Neuronal stem cell (in vitro differentiated cells): ENCODE measurements around the gene TMEM198.

ENCODE experiments used
- DNase-seq: peaks from one replicate; pipeline ENCODE4 v3.0.0-alpha.2; 2013; ENCODE audit warnings: low spot score
- H2AFZ ChIP-seq: one replicate; pipeline ENCODE4 v1.6.1; 2013; ENCODE audit warnings: mild to moderate bottlenecking, low read length, inconsistent platforms
- H2AK5ac ChIP-seq: 2 replicates; pipeline ENCODE4 v1.6.1; 2013; ENCODE audit warnings: low read depth, mild to moderate bottlenecking, inconsistent platforms, low read length, moderate library complexity, mixed read lengths
- H2BK120ac ChIP-seq: 2 replicates; pipeline ENCODE4 v1.6.1; 2013; ENCODE audit warnings: low read depth, mild to moderate bottlenecking, inconsistent platforms, low read length, moderate library complexity, mixed read lengths
- H2BK12ac ChIP-seq: one replicate; pipeline ENCODE4 v1.6.1; 2013; ENCODE audit warnings: low read length, inconsistent platforms
- H2BK15ac ChIP-seq: 2 replicates; pipeline ENCODE4 v1.6.1; 2013; ENCODE audit warnings: mild to moderate bottlenecking, low read length, inconsistent platforms, mixed read lengths
- H2BK5ac ChIP-seq: one replicate; pipeline ENCODE4 v1.6.1; 2013; ENCODE audit warnings: inconsistent platforms, mild to moderate bottlenecking, low read length, moderate library complexity
- H3K14ac ChIP-seq: one replicate; pipeline ENCODE4 v1.6.1; 2013; ENCODE audit warnings: low read length, inconsistent platforms
- H3K18ac ChIP-seq: 2 replicates; pipeline ENCODE4 v1.6.1; 2013; ENCODE audit warnings: low read length, inconsistent platforms
- H3K23ac ChIP-seq: 2 replicates; pipeline ENCODE4 v1.6.1; 2013; ENCODE audit warnings: low read depth, mild to moderate bottlenecking, mixed read lengths, low read length, inconsistent platforms; ENCODE audit not compliant: poor library complexity
- H3K27ac ChIP-seq: replicated peaks from 3 replicates; pipeline ENCODE4 v1.5.1; 2013; ENCODE audit warnings: low read length, inconsistent platforms
- H3K27me3 ChIP-seq, 3 experiments: 2 replicates each; pipeline ENCODE4 v1.6.1; 2013; ENCODE audit warnings: low read length in 3 of 3, mild to moderate bottlenecking in 2 of 3, inconsistent platforms in 1 of 3, low read depth in 1 of 3, mixed read lengths in 1 of 3, moderate library complexity in 1 of 3; ENCODE audit not compliant: control insufficient read depth in 3 of 3, insufficient read depth in 3 of 3
- H3K36me3 ChIP-seq, 2 donors: replicated peaks in 1 of 2; 2 replicates each; pipeline ENCODE4 v1.6.1; 2013; ENCODE audit warnings: low read length in 2 of 2; ENCODE audit not compliant: control insufficient read depth in 2 of 2, insufficient read depth in 2 of 2
- H3K4ac ChIP-seq: 2 replicates; pipeline ENCODE4 v1.6.1; 2013; ENCODE audit warnings: inconsistent platforms, mild to moderate bottlenecking, low read length, moderate library complexity
- H3K4me1 ChIP-seq, 2 donors: 1 replicate in 1 of 2; 2 replicates in 1 of 2; pipeline ENCODE4 v1.6.1; 2013; ENCODE audit warnings: low read length in 2 of 2, low read depth in 1 of 2; ENCODE audit not compliant: control insufficient read depth in 2 of 2, insufficient read depth in 1 of 2
- H3K4me2 ChIP-seq: one replicate; pipeline ENCODE4 v1.6.1; 2013; ENCODE audit warnings: mild to moderate bottlenecking, low read length, inconsistent platforms; ENCODE audit not compliant: insufficient read depth, poor library complexity, severe bottlenecking
- H3K4me3 ChIP-seq, 2 donors: 2 replicates each; pipeline ENCODE4 v1.5.1; 2013; ENCODE audit warnings: low read length in 2 of 2, mild to moderate bottlenecking in 2 of 2, inconsistent platforms in 1 of 2, moderate library complexity in 1 of 2
- H3K79me1 ChIP-seq: one replicate; pipeline ENCODE4 v1.6.1; 2013; ENCODE audit warnings: low read depth, mild to moderate bottlenecking, inconsistent platforms, low read length, moderate library complexity
- H3K9ac ChIP-seq: one replicate; pipeline ENCODE4 v1.6.1; 2013; ENCODE audit warnings: mild to moderate bottlenecking, low read depth, low read length, inconsistent platforms; ENCODE audit not compliant: poor library complexity
- H3K9me3 ChIP-seq, 2 donors: replicated peaks in 1 of 2; 2 replicates each; pipeline versions ENCODE3 to v1.6.1; 2013; ENCODE audit warnings: low read length in 2 of 2, mild to moderate bottlenecking in 2 of 2, inconsistent platforms in 1 of 2, low read depth in 1 of 2, mixed read lengths in 1 of 2, moderate library complexity in 1 of 2; ENCODE audit not compliant: control insufficient read depth in 2 of 2, insufficient read depth in 1 of 2
- H4K8ac ChIP-seq: one replicate; pipeline ENCODE4 v1.6.1; 2013; ENCODE audit warnings: low read depth, mild to moderate bottlenecking, inconsistent platforms, low read length, moderate library complexity
- H4K91ac ChIP-seq: one replicate; pipeline ENCODE4 v1.6.1; 2013; ENCODE audit warnings: low read length, low read depth, mild to moderate bottlenecking, inconsistent platforms; ENCODE audit not compliant: poor library complexity
- WGBS, 2 donors: extraction: QIAGEN DNeasy Blood & Tissue Kit; methylation state at CpG; one replicate each; pipeline ENCODE4 v1.1.7; 2013; ENCODE audit warnings: missing lambda C conversion rate in 2 of 2, mixed read lengths in 1 of 2; ENCODE audit not compliant: insufficient read length in 2 of 2, insufficient replicate concordance in 1 of 2; ENCODE audit errors: extremely low coverage in 2 of 2; 5-methylcytosine and 5-hydroxymethylcytosine counted together

The TMEM198 gene

GRCh38 chr2:219553463-219553963 is 9.7 kb downstream of the TMEM198 start:
- Histone ChIP-seq H4K91ac (no peak overlapping the region), H2AFZ (no peak overlapping the region), H3K27me3 (peaks cover 0 to 23% (median 0%) of the 10 kb centered on the region in 3 experiments), H3K36me3 (peaks cover 11 to 42% of the 10 kb centered on the region in 2 donors), H3K4ac (no peak overlapping the region), H3K27ac (no peak overlapping the region), H3K79me1 (peaks cover 12% of the 10 kb centered on the region), H3K14ac (no peak overlapping the region), H2AK5ac (no peak overlapping the region), H3K9me3 (peaks cover 0 to 3% of the 10 kb centered on the region in 2 donors), H2BK120ac (no peak overlapping the region), H2BK12ac (no peak overlapping the region), H3K9ac (peak overlapping the region; percentile 44), H3K4me3 (no peak overlapping the region), H4K8ac (no peak overlapping the region), H3K23ac (peak overlapping the region; percentile 29), H3K4me2 (no peak overlapping the region), H2BK15ac (no peak overlapping the region), H2BK5ac (no peak overlapping the region), H3K18ac (no peak overlapping the region), H3K4me1 (peaks cover 9 to 10% of the 10 kb centered on the region in 2 donors)
- DNase-seq, result no peak
- WGBS, 2 donors, result no CpG with 5 or more reads among the region's 12 CpGs

GRCh38 chr2:219554350-219554749 is 10.5 kb downstream of the TMEM198 start:
- Histone ChIP-seq H2BK12ac (peak overlapping the region; percentile 46), H2BK15ac (no peak overlapping the region), H3K4me2 (no peak overlapping the region), H3K4me1 (peaks cover 9 to 10% of the 10 kb centered on the region in 2 donors), H3K14ac (no peak overlapping the region), H3K79me1 (peaks cover 14% of the 10 kb centered on the region), H3K4me3 (peak overlapping the region in 1 of 2 donors; percentile 34), H3K27ac (no peak overlapping the region), H2AK5ac (no peak overlapping the region), H3K18ac (no peak overlapping the region), H3K27me3 (peaks cover 0 to 23% (median 0%) of the 10 kb centered on the region in 3 experiments), H3K23ac (peak overlapping the region; percentile 29), H4K8ac (peak overlapping the region; percentile 23), H2AFZ (no peak overlapping the region), H4K91ac (no peak overlapping the region), H3K9me3 (peaks cover 0 to 5% of the 10 kb centered on the region in 2 donors), H3K36me3 (peaks cover 14 to 42% of the 10 kb centered on the region in 2 donors), H2BK5ac (no peak overlapping the region), H3K9ac (no peak overlapping the region), H2BK120ac (no peak overlapping the region), H3K4ac (no peak overlapping the region)
- no CpG with 5 or more reads among the region's 15 CpGs for WGBS, 2 donors
- DNase-seq, result no peak

- Histone ChIP-seq H3K4me2 (no peak overlapping the region), H3K36me3 (peaks cover 14 to 55% of the 10 kb centered on the region in 2 donors), H3K79me1 (peaks cover 14% of the 10 kb centered on the region), H3K9me3 (peaks cover 0 to 5% of the 10 kb centered on the region in 2 donors), H4K91ac (no peak overlapping the region), H3K27me3 (peaks cover 0 to 21% (median 0%) of the 10 kb centered on the region in 3 experiments), H3K4ac (no peak overlapping the region), H2BK12ac (peak overlapping the region; percentile 41), H2BK15ac (no peak overlapping the region), H2BK5ac (no peak overlapping the region), H2BK120ac (no peak overlapping the region), H3K18ac (no peak overlapping the region), H3K4me1 (peaks cover 10 to 13% of the 10 kb centered on the region in 2 donors), H3K23ac (no peak overlapping the region), H3K9ac (no peak overlapping the region), H3K27ac (no peak overlapping the region), H4K8ac (no peak overlapping the region), H2AK5ac (no peak overlapping the region), H3K14ac (no peak overlapping the region), H2AFZ (no peak overlapping the region), H3K4me3 (no peak overlapping the region)
- no peak for DNase-seq
- no CpG with 5 or more reads among the region's 20 CpGs for WGBS, 2 donors
Observed at GRCh38 chr2:219555956-219556355, 12.1 kb downstream of the TMEM198 start.

- Histone ChIP-seq H3K4me2 (no peak overlapping the region), H3K9ac (peak overlapping the region; percentile 2), H2AFZ (no peak overlapping the region), H3K27ac (no peak overlapping the region), H3K27me3 (peaks cover 0 to 17% (median 0%) of the 10 kb centered on the region in 3 experiments), H2AK5ac (no peak overlapping the region), H2BK12ac (no peak overlapping the region), H3K79me1 (peaks cover 14% of the 10 kb centered on the region), H3K4me3 (no peak overlapping the region), H2BK120ac (no peak overlapping the region), H3K4me1 (peaks cover 6 to 14% of the 10 kb centered on the region in 2 donors), H2BK5ac (no peak overlapping the region), H2BK15ac (no peak overlapping the region), H3K14ac (peak overlapping the region; percentile 21), H3K36me3 (peaks cover 14 to 60% of the 10 kb centered on the region in 2 donors), H4K91ac (no peak overlapping the region), H3K4ac (no peak overlapping the region), H3K18ac (no peak overlapping the region), H3K9me3 (peaks cover 0 to 5% of the 10 kb centered on the region in 2 donors), H4K8ac (no peak overlapping the region), H3K23ac (peak overlapping the region; percentile 44)
- DNase-seq, result no peak
- no CpG with 5 or more reads among the region's 19 CpGs for WGBS, 2 donors
Observed at GRCh38 chr2:219556413-219556812, 12.6 kb downstream of the TMEM198 start.
